ENCODE data around the gene USP10.
A peak's percentile ranks its signal among the peaks of the same experiment; 100 is the strongest.

USP10 gene

DNA sequence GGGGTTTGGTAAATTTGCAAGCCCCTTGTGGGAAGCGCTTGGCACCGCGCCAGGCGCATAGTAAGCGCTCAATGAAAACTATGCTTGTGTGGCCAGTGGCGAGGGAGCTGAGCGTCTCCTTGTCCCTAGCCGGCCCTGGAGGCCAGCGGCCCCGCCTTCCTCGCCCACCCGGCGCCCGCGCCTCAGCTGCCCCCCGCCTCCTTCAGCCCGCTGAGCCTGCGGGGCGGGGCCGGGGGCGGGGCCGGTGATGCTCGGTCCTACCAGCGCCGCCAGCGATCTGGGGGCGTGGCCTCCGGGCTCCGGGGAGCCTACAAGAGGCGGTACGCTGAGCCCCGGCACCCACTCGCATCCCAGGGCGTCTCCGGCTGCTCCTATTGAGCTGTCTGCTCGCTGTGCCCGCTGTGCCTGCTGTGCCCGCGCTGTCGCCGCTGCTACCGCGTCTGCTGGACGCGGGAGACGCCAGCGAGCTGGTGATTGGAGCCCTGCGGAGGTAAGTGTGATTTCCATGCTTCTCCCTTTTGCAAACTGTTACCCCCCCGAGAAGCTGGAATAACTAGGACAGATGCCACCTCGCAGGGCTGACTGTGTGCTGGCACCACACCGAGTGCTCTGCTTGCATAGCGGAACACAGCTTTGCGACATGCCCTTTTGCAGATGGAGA, 120.0 kb downstream of the USP10 start, which contains the start of gene CRISPLD2:
Gene CRISPLD2, plus strand, starts transcription at position 342 of the 661 bp plus-strand sequence. CDS start 18,511 bp downstream, outside the sequence.
- no peak for TF ChIP-seq Cebpa-rat (IDR thresholded peaks at IDR 0.05)
- Histone ChIP-seq H3K27me3 (peaks cover 0 to 16% (median 8%) of the 10 kb centered on the region in 11 experiments; a peak in 11 of 22 replicates), H3K27ac (no peak within 1 kb of the TSS), H4K20me1 (peaks cover 0 to 28% (median 19%) of the 10 kb centered on the region in 11 experiments; a peak in 15 of 22 replicates), H3K4me2 (peak within 1 kb of the TSS; percentile 81 to 99 (median 96)), H3K36me3 (peaks cover 0 to 10% (median 0%) of the 10 kb centered on the region in 11 experiments; a peak in 3 of 22 replicates), H3K9ac (peak within 1 kb of the TSS in 10 of 11 experiments; percentile 12 to 73 (median 58); a peak in 17 of 22 replicates), H3K9me3 (replicated peaks in 1 of 11) (peaks cover 0 to 7% (median 0%) of the 10 kb centered on the region in 11 experiments; a peak in 2 of 22 replicates), H3K4me1 (peaks cover 24 to 85% (median 59%) of the 10 kb centered on the region in 10 experiments), H3K4me3 (peak within 1 kb of the TSS; percentile 33 to 73 (median 62); a peak in 19 of 20 replicates)

DNA sequence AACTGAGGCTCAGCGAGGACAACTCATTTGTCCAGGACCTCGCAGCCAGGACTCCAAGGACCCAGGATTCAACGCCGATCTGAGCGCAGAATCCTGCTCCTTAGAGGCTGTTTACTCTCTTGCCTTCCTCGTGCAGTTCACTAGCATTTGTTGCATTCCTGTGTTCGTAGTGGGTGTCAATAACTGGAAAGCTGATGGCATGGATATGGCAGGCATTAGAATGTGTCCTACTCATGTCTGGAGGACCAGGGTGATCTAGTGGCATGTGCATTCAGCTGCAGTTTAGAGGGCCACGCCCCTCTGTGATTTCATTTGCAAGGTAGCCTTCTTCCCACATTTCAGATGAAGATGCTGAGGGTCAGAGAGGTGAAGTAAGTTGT, 120.5 kb downstream of the USP10 start:
- H3K27me3 ChIP-seq = peaks cover 0 to 16% (median 8%) of the 10 kb centered on the region in 11 experiments; a peak in 11 of 22 replicates
- H3K9ac ChIP-seq = peak overlapping the region in 9 of 11 experiments; percentile 44 to 73 (median 61); a peak in 17 of 22 replicates
- H3K27ac ChIP-seq = no peak overlapping the region
- H3K4me3 ChIP-seq = peak overlapping the region; percentile 33 to 73 (median 62); a peak in 19 of 20 replicates
- H3K36me3 ChIP-seq = peaks cover 0 to 10% (median 0%) of the 10 kb centered on the region in 11 experiments; a peak in 4 of 22 replicates
- peaks cover 0 to 7% (median 0%) of the 10 kb centered on the region in 11 experiments; a peak in 2 of 22 replicates for H3K9me3 ChIP-seq (replicated peaks in 1 of 11)
- peaks cover 0 to 28% (median 19%) of the 10 kb centered on the region in 11 experiments; a peak in 15 of 22 replicates for H4K20me1 ChIP-seq
- H3K4me2 ChIP-seq = peak overlapping the region; percentile 81 to 99 (median 96)
- peaks cover 24 to 85% (median 56%) of the 10 kb centered on the region in 10 experiments for H3K4me1 ChIP-seq
- no peak for TF ChIP-seq Cebpa-rat (IDR thresholded peaks at IDR 0.05)

DNA sequence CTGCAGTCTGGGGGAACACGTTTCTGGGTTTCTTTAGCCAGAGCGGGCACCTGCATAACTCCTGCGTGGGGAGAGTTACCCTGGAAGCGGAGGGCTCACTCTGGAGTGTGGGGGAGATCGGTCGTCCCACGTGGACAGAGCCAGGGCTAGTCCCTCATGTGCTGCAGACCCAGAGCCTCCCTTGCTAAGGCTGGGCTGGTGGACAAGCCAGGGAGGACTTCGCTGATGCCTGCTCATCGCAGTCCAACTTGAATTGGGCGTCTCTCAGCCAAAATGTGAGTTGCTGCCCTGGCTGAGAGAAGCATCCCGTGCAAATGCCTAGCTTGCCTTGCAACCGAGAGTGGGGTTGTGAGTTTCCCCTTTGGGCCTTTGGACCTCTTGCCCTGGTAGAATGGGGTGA, 121.0 kb downstream of the USP10 start:
- peaks cover 24 to 85% (median 54%) of the 10 kb centered on the region in 10 experiments for H3K4me1 ChIP-seq
- no peak overlapping the region for H3K27ac ChIP-seq
- peak overlapping the region in 9 of 10 experiments; percentile 47 to 73 (median 62); a peak in 16 of 20 replicates for H3K4me3 ChIP-seq
- TF ChIP-seq Cebpa-rat (IDR thresholded peaks at IDR 0.05) = no peak
- H3K9ac ChIP-seq = peak overlapping the region in 9 of 11 experiments; percentile 12 to 73 (median 61); a peak in 12 of 22 replicates
- peaks cover 0 to 28% (median 19%) of the 10 kb centered on the region in 11 experiments; a peak in 15 of 22 replicates for H4K20me1 ChIP-seq
- peaks cover 0 to 7% (median 0%) of the 10 kb centered on the region in 11 experiments; a peak in 2 of 22 replicates for H3K9me3 ChIP-seq (replicated peaks in 1 of 11)
- peaks cover 0 to 16% (median 8%) of the 10 kb centered on the region in 11 experiments; a peak in 11 of 22 replicates for H3K27me3 ChIP-seq
- peak overlapping the region; percentile 81 to 99 (median 96) for H3K4me2 ChIP-seq
- H3K36me3 ChIP-seq = peaks cover 0 to 10% (median 0%) of the 10 kb centered on the region in 11 experiments; a peak in 4 of 22 replicates

DNA sequence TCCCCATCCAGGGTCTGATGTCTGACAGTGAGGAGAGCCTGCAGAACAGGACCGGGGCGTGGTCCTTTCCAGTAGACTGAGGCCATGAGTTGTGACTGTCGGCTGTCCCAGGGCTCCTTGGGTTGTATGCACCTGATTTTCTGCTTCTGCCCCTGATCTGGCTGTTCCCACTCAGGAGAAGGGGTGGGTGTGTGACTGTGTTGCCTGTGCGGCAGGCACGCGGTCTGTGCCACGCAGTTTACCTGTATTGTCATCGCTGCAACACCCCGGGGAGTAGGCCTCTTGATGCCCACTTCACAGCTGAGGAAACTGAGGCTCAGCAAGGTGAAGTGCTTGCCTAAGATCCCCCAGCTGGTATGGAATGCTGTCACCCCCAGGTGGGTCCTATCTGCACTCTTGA, 121.4 kb downstream of the USP10 start:
- Histone ChIP-seq H4K20me1 (peaks cover 0 to 30% (median 19%) of the 10 kb centered on the region in 11 experiments; a peak in 15 of 22 replicates), H3K4me1 (peaks cover 25 to 85% (median 58%) of the 10 kb centered on the region in 10 experiments), H3K4me2 (peak overlapping the region in 10 of 11 experiments; percentile 81 to 99 (median 96); a peak in 19 of 22 replicates), H3K4me3 (peak overlapping the region in 9 of 10 experiments; percentile 47 to 73 (median 62); a peak in 13 of 20 replicates), H3K9me3 (replicated peaks in 1 of 11) (peaks cover 0 to 7% (median 0%) of the 10 kb centered on the region in 11 experiments; a peak in 2 of 22 replicates), H3K9ac (peak overlapping the region in 6 of 11 experiments; percentile 12 to 73 (median 60); a peak in 8 of 22 replicates), H3K27ac (no peak overlapping the region), H3K36me3 (peaks cover 0 to 10% (median 0%) of the 10 kb centered on the region in 11 experiments; a peak in 4 of 22 replicates), H3K27me3 (peaks cover 0 to 16% (median 8%) of the 10 kb centered on the region in 11 experiments; a peak in 11 of 22 replicates)
- TF ChIP-seq Cebpa-rat (IDR thresholded peaks at IDR 0.05) = no peak

GRCh38 chr16:84821728-84822689, 122.2 kb downstream of the USP10 start:
- Histone ChIP-seq H3K27me3 (peaks cover 0 to 16% (median 8%) of the 10 kb centered on the region in 11 experiments; a peak in 11 of 22 replicates), H3K9ac (peak overlapping the region in 8 of 11 experiments; percentile 15 to 63 (median 40); a peak in 11 of 22 replicates), H3K27ac (peak overlapping the region in 1 of 11 experiments; percentile 44; a peak in 3 of 22 replicates), H4K20me1 (peaks cover 0 to 32% (median 19%) of the 10 kb centered on the region in 11 experiments; a peak in 15 of 22 replicates), H3K4me1 (peaks cover 33 to 85% (median 66%) of the 10 kb centered on the region in 10 experiments), H3K4me2 (peak overlapping the region; percentile 29 to 99 (median 95)), H3K4me3 (peak overlapping the region in 7 of 10 experiments; percentile 4 to 73 (median 66); a peak in 11 of 20 replicates), H3K36me3 (peaks cover 0 to 10% (median 0%) of the 10 kb centered on the region in 11 experiments; a peak in 4 of 22 replicates), H3K9me3 (replicated peaks in 1 of 11) (peaks cover 0 to 7% (median 0%) of the 10 kb centered on the region in 11 experiments; a peak in 2 of 22 replicates)
- no peak for TF ChIP-seq Cebpa-rat (IDR thresholded peaks at IDR 0.05)

DNA sequence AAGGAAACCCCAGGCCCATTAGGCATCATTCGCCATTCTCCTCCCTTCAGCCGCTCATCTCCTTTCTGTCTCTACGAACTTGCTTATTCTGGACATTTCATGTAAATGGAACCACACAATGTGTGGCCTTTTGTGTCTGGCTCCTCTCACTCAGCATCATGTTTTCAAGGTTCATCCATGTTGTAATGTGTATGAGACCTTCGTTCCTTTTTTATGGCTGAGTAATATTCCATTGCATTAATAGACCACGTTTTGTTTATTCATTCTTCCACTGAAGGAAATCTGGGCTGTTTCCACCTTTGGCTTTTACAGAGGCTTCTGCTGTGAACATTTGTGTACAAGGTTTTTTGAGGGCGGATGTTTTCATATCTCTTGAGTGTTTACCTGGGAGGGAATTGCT, 123.2 kb downstream of the USP10 start:
- Histone ChIP-seq H3K27ac (no peak overlapping the region), H3K4me2 (peak overlapping the region; percentile 29 to 99 (median 95))
- no peak for TF ChIP-seq Cebpa-rat (IDR thresholded peaks at IDR 0.05)

DNA sequence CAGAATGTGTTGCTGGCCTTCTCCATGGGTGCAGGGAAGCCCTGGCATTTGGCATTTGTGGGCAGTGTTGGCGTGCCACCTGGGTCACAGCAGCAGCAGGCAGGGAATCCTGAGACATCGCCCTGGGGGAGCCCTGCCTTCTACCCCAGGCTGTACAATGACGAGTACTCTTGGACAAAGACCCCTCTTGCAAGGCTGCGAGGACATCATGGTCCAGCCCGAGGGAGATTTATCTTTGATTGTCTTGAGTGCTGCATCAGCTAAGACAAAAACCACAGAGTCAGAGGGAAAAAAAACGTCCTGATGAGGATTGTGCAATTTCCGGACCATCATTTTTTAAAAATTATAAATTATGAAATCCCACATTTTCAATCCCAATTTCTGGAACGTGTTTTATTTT, 123.7 kb downstream of the USP10 start:
- Histone ChIP-seq H3K27ac (no peak overlapping the region), H3K9me3 (replicated peaks in 1 of 11) (peaks cover 0 to 7% (median 0%) of the 10 kb centered on the region in 11 experiments; a peak in 2 of 22 replicates), H4K20me1 (peaks cover 0 to 32% (median 19%) of the 10 kb centered on the region in 11 experiments; a peak in 15 of 22 replicates)

More for the DNA sequence above, 123.2 kb downstream of the USP10 start:
- Histone ChIP-seq H3K27me3 (peaks cover 0 to 16% (median 8%) of the 10 kb centered on the region in 11 experiments; a peak in 11 of 22 replicates), H3K4me1 (peaks cover 43 to 90% (median 76%) of the 10 kb centered on the region in 10 experiments), H3K4me3 (peak overlapping the region in 1 of 10 experiments; percentile 66; a peak in 1 of 20 replicates), H3K36me3 (peaks cover 0 to 13% (median 0%) of the 10 kb centered on the region in 11 experiments; a peak in 6 of 22 replicates), H3K9me3 (replicated peaks in 1 of 11) (peaks cover 0 to 7% (median 0%) of the 10 kb centered on the region in 11 experiments; a peak in 2 of 22 replicates), H3K9ac (peak overlapping the region in 2 of 11 experiments; percentile 34 to 50; a peak in 2 of 22 replicates), H4K20me1 (peaks cover 0 to 32% (median 19%) of the 10 kb centered on the region in 11 experiments; a peak in 15 of 22 replicates)

More for the DNA sequence above, 123.7 kb downstream of the USP10 start:
- Histone ChIP-seq H3K27me3 (peaks cover 0 to 16% (median 8%) of the 10 kb centered on the region in 11 experiments; a peak in 11 of 22 replicates), H3K36me3 (peaks cover 0 to 17% (median 0%) of the 10 kb centered on the region in 11 experiments; a peak in 6 of 22 replicates), H3K4me1 (peaks cover 46 to 95% (median 81%) of the 10 kb centered on the region in 10 experiments), H3K4me2 (peak overlapping the region in 9 of 11 experiments; percentile 47 to 99 (median 93); a peak in 15 of 22 replicates), H3K4me3 (no peak overlapping the region), H3K9ac (no peak overlapping the region)
- TF ChIP-seq Cebpa-rat (IDR thresholded peaks at IDR 0.05) = peak in 3 of 11 experiments; percentile 23 to 59 (median 38); a peak in 2 of 22 replicates

Measured in BLaER1 treated with 17β-estradiol and CSF1 and Interleukin-3, amounts not matched to agents 10 nM and 100 nM (cell line).